ENCODE measurements around the gene OSBPL8. TPM values are rescaled to one million over a fixed set of nuclear protein-coding genes. Genes with fewer than 3 reads are reported as not detected.
"Not testable (repeated sequence)": the region's sequence is repeated elsewhere in the genome, so short reads cannot be mapped to it uniquely, and the experiment has no call there.

OSBPL8 gene
- total and polyA plus RNA-seq, 4 donors, result 8.6 to 114 (median 53.3) TPM

GRCh38 chr12:76387614-76388013 is 172.0 kb downstream of the OSBPL8 start:
- Histone ChIP-seq H3K27ac (ENCODE audit: low read depth in 1 of 2, low read length in 1 of 2) (no peak overlapping the region), H3K4me1 (ENCODE audit: control insufficient read depth in 5 of 5, insufficient read depth in 5 of 5, low read length in 5 of 5) (peaks cover 0 to 4% (median 0%) of the 10 kb centered on the region in 5 donors), H3K27me3 (ENCODE audit: control insufficient read depth in 3 of 3, insufficient read depth in 3 of 3, low read length in 2 of 3) (no peaks in the 10 kb centered on the region), H3K9me3 (ENCODE audit: control insufficient read depth in 4 of 4, insufficient read depth in 3 of 4, low read length in 3 of 4) (no peaks in the 10 kb centered on the region), H3K9ac (ENCODE audit: insufficient read depth in 1 of 2, low read length in 2 of 2) (no peak overlapping the region), H3K36me3 (ENCODE audit: control insufficient read depth in 4 of 4, insufficient read depth in 4 of 4, low read length in 4 of 4) (peaks cover 14 to 39% (median 24%) of the 10 kb centered on the region in 4 donors), H3K4me3 (no peak overlapping the region)
- TF ChIP-seq CTCF (IDR thresholded peaks at IDR 0.05; ENCODE audit: control extremely low read depth, extremely low read depth), result no peak
- no peak for ATAC-seq (ENCODE audit: insufficient read depth, low FRiP score)
- DNase-seq, result no peak
- 95 to 99% methylated on average over 2 of the region's 2 CpGs for WGBS, 2 donors

- no peak overlapping the region for H3K9ac ChIP-seq (ENCODE audit: insufficient read depth in 1 of 2, low read length in 2 of 2)
- 93 to 95% methylated on average over 2 of the region's 2 CpGs for WGBS, 2 donors
- DNase-seq, result no peak
- no peak for TF ChIP-seq CTCF (IDR thresholded peaks at IDR 0.05; ENCODE audit: control extremely low read depth, extremely low read depth)
- peaks cover 0 to 1% (median 0%) of the 10 kb centered on the region in 5 donors for H3K4me1 ChIP-seq (ENCODE audit: control insufficient read depth in 5 of 5, insufficient read depth in 5 of 5, low read length in 5 of 5)
- peaks cover 12 to 34% (median 20%) of the 10 kb centered on the region in 4 donors for H3K36me3 ChIP-seq (ENCODE audit: control insufficient read depth in 4 of 4, insufficient read depth in 4 of 4, low read length in 4 of 4)
- no peaks in the 10 kb centered on the region for H3K27me3 ChIP-seq (ENCODE audit: control insufficient read depth in 3 of 3, insufficient read depth in 3 of 3, low read length in 2 of 3)
- H3K4me3 ChIP-seq, result no peak overlapping the region
- no peaks in the 10 kb centered on the region for H3K9me3 ChIP-seq (ENCODE audit: control insufficient read depth in 4 of 4, insufficient read depth in 3 of 4, low read length in 3 of 4)
- no peak overlapping the region for H3K27ac ChIP-seq (ENCODE audit: low read depth in 1 of 2, low read length in 1 of 2)
- no peak for ATAC-seq (ENCODE audit: insufficient read depth, low FRiP score)
Measured at GRCh38 chr12:76384560-76384959, 175.0 kb downstream of the OSBPL8 start.

DNA sequence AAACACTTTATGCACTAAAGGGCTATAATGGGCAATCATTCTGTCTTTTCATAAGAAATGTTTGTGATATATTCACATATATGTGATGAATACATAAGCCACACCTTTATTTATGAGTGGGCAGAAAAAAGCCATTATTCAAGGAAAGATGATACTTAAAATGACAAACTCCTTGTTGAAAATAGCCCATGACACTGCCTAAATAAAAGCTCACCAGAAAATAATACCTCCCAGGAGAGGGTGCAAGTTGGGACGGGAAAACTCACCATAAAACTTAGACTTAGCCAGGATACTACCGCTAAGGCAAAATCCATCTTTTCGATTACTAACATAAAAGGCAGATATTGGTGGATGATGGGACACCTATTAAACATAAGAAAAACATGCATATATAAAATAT is 175.6 kb downstream of the OSBPL8 start:
- Histone ChIP-seq H3K9me3 (ENCODE audit: control insufficient read depth in 4 of 4, insufficient read depth in 3 of 4, low read length in 3 of 4) (no peaks in the 10 kb centered on the region), H3K4me1 (ENCODE audit: control insufficient read depth in 5 of 5, insufficient read depth in 5 of 5, low read length in 5 of 5) (peaks cover 0 to 1% (median 0%) of the 10 kb centered on the region in 5 donors), H3K36me3 (ENCODE audit: control insufficient read depth in 4 of 4, insufficient read depth in 4 of 4, low read length in 4 of 4) (peaks cover 11 to 31% (median 16%) of the 10 kb centered on the region in 4 donors), H3K27me3 (ENCODE audit: control insufficient read depth in 3 of 3, insufficient read depth in 3 of 3, low read length in 2 of 3) (no peaks in the 10 kb centered on the region), H3K9ac (ENCODE audit: insufficient read depth in 1 of 2, low read length in 2 of 2) (no peak overlapping the region), H3K27ac (ENCODE audit: low read depth in 1 of 2, low read length in 1 of 2) (no peak overlapping the region), H3K4me3 (no peak overlapping the region)
- TF ChIP-seq CTCF (IDR thresholded peaks at IDR 0.05; ENCODE audit: control extremely low read depth, extremely low read depth), result no peak
- DNase-seq (no peak), ATAC-seq (ENCODE audit: insufficient read depth, low FRiP score) (no peak)
- WGBS, 2 donors, result 95 to 97% methylated on average over 3 of the region's 3 CpGs

DNA sequence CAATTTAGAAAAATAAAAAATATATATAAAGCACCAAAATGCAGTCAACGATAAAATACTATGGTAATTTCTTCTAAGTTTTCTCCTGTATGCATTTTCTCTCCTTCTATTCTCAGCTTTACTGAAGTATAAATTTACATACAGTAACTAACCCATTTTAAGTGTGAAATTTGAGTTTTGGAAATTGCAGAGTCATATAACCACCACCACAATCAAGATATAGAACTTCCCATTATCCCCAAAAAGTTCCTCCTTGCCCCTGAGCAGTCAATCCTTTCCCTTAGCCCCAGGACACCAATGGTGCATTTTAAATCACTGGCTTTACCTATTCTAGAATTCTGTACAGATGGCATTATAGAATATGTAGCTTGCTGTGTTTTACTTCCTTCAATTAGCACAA is 180.3 kb downstream of the OSBPL8 start:
- TF ChIP-seq CTCF (IDR thresholded peaks at IDR 0.05; ENCODE audit: control extremely low read depth, extremely low read depth), result no peak
- Histone ChIP-seq H3K9ac (ENCODE audit: insufficient read depth in 1 of 2, low read length in 2 of 2) (no peak overlapping the region), H3K27me3 (ENCODE audit: control insufficient read depth in 3 of 3, insufficient read depth in 3 of 3, low read length in 2 of 3) (no peaks in the 10 kb centered on the region), H3K4me3 (no peak overlapping the region), H3K27ac (ENCODE audit: low read depth in 1 of 2, low read length in 1 of 2) (no peak overlapping the region), H3K4me1 (ENCODE audit: control insufficient read depth in 5 of 5, insufficient read depth in 5 of 5, low read length in 5 of 5) (peaks cover 0 to 1% (median 0%) of the 10 kb centered on the region in 5 donors), H3K36me3 (ENCODE audit: control insufficient read depth in 4 of 4, insufficient read depth in 4 of 4, low read length in 4 of 4) (peaks cover 6 to 13% (median 8%) of the 10 kb centered on the region in 4 donors), H3K9me3 (ENCODE audit: control insufficient read depth in 4 of 4, insufficient read depth in 3 of 4, low read length in 3 of 4) (no peaks in the 10 kb centered on the region)
- DNase-seq (no peak), ATAC-seq (ENCODE audit: insufficient read depth, low FRiP score) (no peak)
- WGBS, 2 donors, result 98 to 99% methylated on average over 1 of the region's 1 CpG

DNA sequence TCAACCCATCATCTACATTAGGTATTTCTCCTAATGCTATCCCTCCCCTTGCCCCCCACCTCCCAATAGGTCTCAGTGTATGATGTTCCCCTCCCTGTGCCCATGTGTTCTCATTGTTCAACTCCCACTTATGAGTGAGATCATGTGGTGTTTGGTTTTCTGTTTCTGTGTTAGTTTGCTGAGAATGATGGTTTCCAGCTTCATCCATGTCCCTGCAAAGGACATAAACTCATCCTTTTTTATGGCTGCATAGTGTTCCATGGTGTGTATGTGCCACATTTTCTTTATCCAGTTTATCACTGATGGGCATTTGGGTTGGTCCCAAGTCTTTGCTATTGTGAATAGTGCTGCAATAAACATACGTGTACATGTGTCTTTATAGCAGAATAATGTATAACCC is 182.7 kb downstream of the OSBPL8 start:
- not testable (repeated sequence) for H3K27ac ChIP-seq (ENCODE audit: low read depth in 1 of 2, low read length in 1 of 2); H3K4me3 ChIP-seq; H3K9me3 ChIP-seq (ENCODE audit: control insufficient read depth in 4 of 4, insufficient read depth in 3 of 4, low read length in 3 of 4); DNase-seq; H3K27me3 ChIP-seq (ENCODE audit: control insufficient read depth in 3 of 3, insufficient read depth in 3 of 3, low read length in 2 of 3); H3K4me1 ChIP-seq (ENCODE audit: control insufficient read depth in 5 of 5, insufficient read depth in 5 of 5, low read length in 5 of 5); H3K9ac ChIP-seq (ENCODE audit: insufficient read depth in 1 of 2, low read length in 2 of 2); ATAC-seq (ENCODE audit: insufficient read depth, low FRiP score)
- H3K36me3 ChIP-seq (ENCODE audit: control insufficient read depth in 4 of 4, insufficient read depth in 4 of 4, low read length in 4 of 4), result peaks cover 6 to 16% (median 7%) of the 10 kb centered on the region in 4 donors
- WGBS, 2 donors, result 96 to 100% methylated on average over 1 of the region's 1 CpG
